GM15510 (cell line): Measurements from ENCODE around the gene ZSCAN30.

Source experiments
- POLR2A ChIP-seq: IDR thresholded peaks from 3 replicates; pipeline ENCODE4 v1.6.1; 2011; ENCODE audit warnings: borderline replicate concordance; ENCODE audit not compliant: insufficient read length; ENCODE audit errors: extremely low read depth

ZSCAN30 gene

DNA sequence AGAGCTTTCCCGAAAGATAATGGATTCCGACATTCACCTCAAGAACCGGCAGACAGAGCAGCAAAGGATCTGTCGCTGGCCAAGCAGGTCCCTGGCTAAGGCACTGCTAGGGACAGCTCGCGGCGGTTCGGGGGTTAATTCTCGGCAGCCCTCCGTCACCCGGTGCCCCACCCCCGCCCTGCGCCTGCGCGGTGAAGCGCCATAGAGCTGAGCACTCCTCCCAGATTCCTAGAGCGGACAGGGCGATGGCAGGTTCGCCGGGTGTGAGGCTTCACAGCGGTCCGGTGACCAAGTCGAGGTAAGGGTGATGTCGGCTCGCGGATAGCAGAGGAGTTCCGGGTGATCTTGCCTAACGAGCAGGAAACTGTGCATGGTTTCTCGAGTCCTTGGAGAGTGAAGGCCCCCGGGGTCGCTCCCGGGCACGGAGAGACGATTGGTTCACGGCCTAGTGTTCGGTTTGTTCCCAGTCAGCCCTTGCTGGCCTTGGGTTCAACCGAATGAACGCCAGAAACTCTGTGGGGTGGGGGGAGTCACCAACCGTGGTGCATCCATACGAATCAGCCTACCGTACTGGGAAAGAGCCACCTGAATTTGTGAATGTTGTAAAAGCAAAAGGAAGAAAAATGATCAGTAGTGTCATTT lies at the start of gene ZSCAN30:
Gene ZSCAN30, minus strand, starts transcription at position 136 of the 642 bp plus-strand sequence. CDS start 25,877 bp downstream, outside the sequence.
- TF ChIP-seq POLR2A, result peak; percentile 82

DNA sequence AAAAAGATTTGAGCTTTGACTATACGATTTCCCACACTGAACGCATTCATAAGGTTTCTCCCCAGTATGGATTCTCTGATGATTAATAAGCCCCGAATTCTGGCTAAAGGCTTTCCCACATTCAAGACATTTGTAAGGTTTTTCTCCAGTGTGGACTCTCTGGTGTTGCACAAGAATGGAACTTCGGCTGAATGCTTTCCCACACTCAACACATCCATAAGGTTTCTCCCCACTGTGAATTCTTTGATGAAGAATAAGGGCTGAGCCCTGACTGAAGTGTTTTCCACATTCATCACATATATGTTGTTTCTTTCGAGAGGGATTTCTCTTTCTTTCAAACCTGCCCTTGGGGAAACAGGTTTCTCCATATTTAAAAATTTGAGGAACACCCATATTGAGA lies 47.3 kb upstream of the ZSCAN30 start:
- TF ChIP-seq POLR2A, result no peak

DNA sequence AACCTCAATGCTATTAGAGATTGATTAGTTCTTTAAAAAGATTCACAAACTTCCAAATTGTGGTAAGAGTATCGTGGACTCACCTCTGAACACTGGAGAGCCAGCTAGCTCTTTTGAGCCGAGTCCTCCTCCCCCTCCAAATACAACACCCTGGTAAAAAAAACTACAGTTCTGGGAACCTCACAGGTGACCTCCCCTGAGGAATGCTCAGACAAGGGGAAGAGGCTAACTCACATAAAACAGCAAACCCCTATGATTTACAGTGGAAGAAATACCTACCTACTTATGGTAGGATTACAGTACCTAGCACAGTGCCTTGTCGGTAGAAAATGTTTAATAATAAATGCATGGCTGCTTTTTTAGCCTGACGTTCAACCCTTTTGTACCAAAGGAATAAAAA lies 45.8 kb upstream of the ZSCAN30 start:
- no peak for TF ChIP-seq POLR2A

DNA sequence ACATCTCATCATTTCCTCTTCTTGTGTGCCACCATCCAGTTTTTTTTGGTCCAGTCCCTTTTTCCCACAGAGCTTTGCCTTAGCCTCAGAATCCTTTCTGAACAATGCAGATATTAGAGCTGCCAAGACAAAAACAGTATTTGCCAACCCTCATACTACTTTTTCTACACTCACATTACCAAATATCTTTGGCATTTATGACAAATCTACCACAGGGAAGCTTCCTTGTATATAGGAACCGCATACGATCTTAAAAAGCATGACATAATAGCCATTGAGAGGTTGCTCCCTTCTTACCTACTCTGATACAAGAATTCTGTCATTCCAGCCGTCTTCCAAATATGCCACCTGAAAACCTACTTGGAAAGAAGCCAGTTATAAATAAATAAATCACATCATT lies 44.8 kb upstream of the ZSCAN30 start:
- TF ChIP-seq POLR2A, result no peak

DNA sequence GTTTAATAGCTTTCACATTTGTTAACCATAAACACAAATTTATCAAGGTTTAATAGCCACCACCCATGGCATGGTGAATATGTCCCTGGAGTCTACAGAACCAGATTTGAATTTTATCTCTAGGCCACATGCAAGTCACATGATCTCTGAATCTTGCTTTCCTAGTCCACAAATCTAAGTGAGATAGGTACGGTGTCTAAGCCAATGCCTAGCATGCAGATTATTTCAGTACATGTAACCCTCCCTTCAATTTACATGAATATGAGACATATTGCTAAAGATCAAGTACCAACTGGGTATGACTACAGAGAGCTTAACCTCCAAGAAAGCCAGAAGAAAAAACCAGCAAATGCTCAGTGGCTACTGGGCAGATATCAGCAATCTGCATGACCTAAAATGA lies 44.2 kb upstream of the ZSCAN30 start:
- no peak for TF ChIP-seq POLR2A

DNA sequence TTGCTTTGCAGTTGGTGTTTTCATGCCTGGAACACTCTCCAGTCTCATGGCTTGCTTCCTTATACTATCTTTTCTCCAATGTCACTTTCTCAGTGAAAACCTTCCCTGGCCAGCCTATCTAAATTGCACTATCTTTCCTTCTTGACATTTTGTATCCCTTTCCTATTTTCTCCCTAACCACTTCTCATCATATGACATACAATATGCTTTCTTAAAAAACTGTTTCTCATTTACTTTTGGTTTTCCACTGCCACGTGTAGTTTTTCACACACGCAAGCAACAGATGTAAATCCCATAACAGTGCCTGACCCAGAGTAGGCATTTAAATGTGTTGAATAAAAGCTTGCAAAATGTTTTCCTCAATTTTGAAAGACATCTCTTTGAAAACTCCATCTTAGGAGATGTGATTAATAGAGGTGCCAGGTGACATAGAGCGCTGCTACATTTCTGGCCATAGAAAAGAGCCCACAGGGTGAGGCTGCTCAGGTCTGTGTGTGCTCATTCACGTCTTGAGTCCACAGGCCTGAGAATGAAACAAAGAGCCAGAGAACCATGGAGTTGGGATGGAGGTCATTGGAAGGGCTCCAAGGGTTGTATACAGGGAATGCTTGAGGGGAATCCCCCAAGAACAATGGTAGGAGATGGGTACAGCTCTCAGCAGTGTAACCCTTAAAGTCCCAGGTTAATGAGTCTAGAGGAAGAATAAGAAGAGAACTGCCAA lies 41.5 kb upstream of the ZSCAN30 start:
- no peak for TF ChIP-seq POLR2A

DNA sequence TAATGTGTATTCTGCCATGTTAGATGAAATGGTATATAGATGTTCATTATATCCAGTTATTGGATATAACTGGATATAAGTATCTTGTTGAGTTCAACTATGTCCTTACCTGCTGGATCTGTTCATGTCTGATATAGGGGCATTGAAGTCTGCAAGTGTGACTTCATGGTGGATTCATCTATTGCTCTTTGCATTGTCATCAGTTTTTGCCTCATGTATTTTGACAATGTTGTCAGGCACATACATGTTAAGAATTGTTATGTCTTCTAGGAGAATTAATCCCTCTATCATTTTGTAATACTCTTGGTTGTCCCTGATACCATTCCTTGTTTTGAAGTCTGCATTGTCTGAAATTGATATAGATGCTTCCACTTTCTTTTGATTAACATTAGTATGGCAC lies 38.8 kb upstream of the ZSCAN30 start:
- no peak for TF ChIP-seq POLR2A

DNA sequence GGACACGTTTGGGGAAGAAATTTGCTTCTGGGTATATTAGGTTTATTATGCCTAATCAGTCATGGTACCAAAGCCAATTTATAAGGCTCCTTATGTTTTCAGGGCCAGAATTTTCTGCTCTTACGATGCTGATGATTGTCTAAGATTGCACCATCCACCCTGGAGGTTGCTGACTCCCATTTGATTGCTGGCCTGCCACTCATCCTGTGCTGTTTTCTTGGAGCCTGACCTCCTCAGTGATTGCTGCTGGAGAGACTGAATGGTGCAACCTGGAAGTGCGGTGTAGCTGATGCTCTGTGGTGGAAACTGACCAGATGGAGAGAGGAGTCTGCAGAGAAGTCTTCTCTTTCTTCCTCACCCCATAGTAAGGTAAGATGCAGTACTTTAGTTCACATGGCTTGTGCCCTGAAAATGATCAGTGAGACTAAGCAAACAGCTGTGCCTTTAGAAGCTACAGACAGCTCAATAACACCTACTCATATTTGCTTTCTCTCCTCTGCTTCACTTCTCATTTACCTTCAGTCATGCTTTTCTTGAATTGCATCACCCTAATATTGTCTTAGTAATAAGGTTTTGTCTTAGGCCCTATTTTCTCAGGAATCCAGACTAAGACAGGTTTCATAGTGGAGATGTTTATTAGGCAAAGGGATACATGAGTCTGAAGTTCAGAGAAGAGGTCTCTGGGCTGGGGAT lies 36.8 kb upstream of the ZSCAN30 start:
- TF ChIP-seq POLR2A, result no peak

DNA sequence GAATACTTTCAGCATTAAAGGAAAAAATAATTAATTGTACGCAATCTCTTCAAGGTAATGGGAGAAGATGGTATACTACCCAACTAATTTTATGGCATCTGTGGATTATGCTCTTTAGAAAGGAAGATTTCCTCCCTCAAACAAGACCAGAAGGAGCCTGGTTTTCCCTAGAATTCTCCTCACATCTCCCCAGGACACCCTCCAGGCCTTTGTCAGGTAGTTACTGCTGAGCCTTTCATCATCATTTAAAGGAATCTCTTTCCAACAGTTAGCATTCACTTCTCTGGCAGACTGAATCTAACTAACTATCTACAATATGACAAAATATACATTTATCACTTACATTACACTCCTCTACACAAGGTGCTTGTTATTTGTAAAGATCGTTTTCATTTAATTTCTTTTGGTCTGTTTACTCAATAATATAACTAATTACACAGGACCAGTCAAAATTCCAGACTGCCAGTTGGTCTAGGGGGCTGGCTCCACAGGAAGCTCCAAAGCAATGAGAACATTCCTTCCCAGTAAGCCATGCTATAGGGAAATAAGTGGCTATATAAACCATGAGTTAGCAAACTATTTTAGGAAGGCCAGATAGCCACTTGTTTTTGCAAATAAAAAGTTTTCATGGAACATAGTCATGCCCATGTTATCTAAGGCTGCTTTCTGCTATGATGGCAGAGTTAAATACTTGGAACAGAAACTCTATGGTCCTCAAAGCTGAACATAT lies 35.1 kb upstream of the ZSCAN30 start:
- no peak for TF ChIP-seq POLR2A

DNA sequence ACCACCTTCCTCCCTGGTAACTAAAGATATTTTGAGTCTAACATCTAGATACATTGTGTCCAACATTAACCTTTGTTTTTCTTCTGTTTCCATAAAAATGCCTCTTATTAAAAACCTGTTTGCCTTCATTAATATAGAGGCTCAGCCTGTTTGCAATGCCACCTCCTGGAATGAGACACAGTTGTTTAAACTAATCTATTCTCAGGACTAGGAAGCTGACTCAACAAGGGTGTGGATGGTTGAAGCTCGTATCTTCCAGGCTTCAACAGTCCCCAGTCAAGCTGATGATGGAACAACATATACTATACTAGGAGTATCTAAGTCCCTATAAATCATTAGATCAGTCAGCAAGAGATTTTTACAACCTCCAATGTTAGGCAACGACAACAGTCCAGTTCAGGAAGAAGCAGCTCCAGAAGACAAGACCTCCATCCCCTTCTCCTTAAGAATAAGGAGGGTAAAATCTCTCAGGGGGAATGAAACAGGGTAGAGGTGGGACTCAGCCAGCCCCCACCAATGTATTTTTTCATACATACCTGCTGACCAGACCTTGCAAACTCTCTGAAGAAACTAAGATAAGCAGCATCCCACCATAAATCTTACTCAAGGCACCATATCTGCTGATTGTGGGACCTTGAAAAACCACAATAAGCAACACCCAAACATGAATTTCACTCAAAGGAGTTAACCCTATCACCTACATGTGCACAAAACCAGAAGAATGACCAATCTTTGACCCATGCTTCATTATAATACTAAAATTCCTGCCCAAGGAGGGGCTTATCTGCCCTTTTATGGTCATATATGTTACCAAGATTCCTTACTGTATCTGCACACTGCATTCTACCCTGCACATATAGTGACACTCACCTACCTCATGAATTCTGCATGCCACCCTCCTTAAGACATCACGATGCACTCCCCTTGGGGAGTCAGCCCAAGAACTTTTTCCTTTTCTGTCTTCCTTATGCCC lies 32.7 kb upstream of the ZSCAN30 start:
- TF ChIP-seq POLR2A, result no peak

DNA sequence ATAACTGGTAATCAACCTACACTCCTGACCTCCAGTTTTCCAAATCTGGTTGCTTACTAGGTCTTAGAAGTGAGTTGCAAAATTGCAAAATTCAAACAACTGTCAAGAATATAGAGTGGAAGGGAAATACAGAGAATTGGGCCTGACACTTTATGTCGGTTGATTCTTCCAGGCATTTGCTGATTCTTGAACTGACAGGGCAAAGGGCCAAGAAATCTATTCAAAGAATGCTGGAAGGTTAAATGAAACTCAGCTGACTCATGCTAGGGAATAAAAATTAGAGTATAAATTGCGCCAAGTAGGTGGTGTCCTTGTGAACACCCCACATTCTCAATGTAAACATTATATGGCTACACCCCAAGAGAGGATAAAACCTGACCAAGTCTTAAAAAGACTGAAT lies 21.5 kb upstream of the ZSCAN30 start:
- TF ChIP-seq POLR2A, result no peak

DNA sequence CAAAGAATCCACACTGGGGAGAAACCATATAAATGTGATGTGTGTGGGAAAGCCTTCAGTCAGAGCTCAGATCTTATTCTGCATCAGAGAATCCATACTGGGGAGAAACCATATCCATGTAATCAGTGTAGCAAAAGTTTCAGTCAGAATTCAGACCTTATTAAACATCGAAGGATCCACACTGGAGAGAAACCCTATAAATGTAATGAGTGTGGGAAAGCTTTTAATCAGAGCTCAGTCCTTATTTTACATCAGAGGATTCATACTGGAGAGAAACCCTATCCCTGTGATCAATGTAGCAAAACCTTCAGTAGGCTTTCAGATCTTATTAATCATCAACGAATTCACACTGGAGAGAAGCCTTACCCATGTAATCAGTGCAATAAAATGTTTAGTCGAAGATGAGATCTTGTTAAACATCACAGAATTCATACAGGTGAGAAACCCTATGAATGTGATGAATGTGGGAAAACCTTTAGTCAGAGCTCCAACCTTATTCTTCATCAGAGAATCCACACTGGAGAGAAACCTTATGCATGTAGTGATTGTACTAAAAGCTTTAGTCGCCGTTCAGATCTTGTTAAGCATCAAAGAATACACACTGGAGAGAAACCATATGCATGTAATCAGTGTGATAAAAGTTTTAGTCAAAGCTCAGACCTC lies 16.7 kb upstream of the ZSCAN30 start:
- no peak for TF ChIP-seq POLR2A

DNA sequence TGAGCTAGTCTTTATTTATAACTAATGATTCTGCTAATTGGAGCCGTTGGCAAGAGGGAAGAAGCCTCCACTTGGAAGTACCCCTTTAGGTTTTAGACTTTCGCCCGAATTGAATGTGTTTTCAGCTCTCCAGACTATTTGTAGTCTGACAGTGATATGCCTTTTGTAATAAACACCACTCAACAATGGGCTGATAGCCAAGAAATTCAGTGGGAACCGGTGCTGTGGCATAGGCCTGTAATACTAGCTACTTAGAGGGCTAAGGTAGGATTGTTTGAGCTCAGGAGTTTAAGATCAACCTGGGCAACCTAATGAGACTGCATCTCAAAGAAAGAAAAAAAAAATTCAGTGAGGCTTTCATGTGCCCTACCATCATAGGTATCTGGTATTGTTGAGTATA lies 13.6 kb upstream of the ZSCAN30 start:
- no peak for TF ChIP-seq POLR2A
